HepG2 (cell line): ENCODE data around the gene ATP13A3. TPM values are rescaled to one million over a fixed set of nuclear protein-coding genes. Genes with fewer than 3 reads are reported as not detected.

Source experiments
- ARID3A ChIP-seq: IDR thresholded peaks from 2 replicates; pipeline ENCODE4 v1.6.1; 2012; ENCODE audit warnings: low read depth, low read length, improper control_type of control experiment
- ARNTL ChIP-seq: sonication (generic); formaldehyde crosslinking; IDR thresholded peaks from 2 replicates; pipeline ENCODE4 v1.4.0; 2020; ENCODE audit warnings: mild to moderate bottlenecking, missing genetic modification reagents
- CBX1 ChIP-seq: IDR thresholded peaks from one replicate; pipeline ENCODE4 v1.6.1; 2016; ENCODE audit warnings: antibody characterized with exemption, low read depth
- CEBPG ChIP-seq: IDR thresholded peaks from 2 replicates; pipeline ENCODE4 v1.6.1; 2016
- GATAD2A ChIP-seq: IDR thresholded peaks from 2 replicates; pipeline ENCODE4 v1.6.1; 2016
- HNF4G ChIP-seq, 2 experiments: sonication (generic) in 1 of 2; formaldehyde crosslinking in 1 of 2; IDR thresholded peaks; 2 replicates each; pipeline versions ENCODE4 v1.4.0 to v1.6.1; 2011 to 2020; ENCODE audit warnings: borderline replicate concordance in 2 of 2, low read depth in 2 of 2, mild to moderate bottlenecking in 2 of 2, low read length in 1 of 2, missing genetic modification reagents in 1 of 2, moderate library complexity in 1 of 2
- KLF6 ChIP-seq: IDR thresholded peaks from 2 replicates; pipeline ENCODE4 v1.8.0; 2016; ENCODE audit warnings: missing biosample characterization, missing genetic modification reagents
- MTF2 ChIP-seq: sonication (generic); formaldehyde crosslinking; IDR thresholded peaks from 2 replicates; pipeline ENCODE4 v1.5.0; 2020; ENCODE audit warnings: missing genetic modification reagents, borderline replicate concordance
- PHB2 ChIP-seq: fragments of 450-650 bp; IDR thresholded peaks from 2 replicates; pipeline ENCODE4 v1.6.1; 2018; ENCODE audit not compliant: partially characterized antibody
- RFX3 ChIP-seq: IDR thresholded peaks from 2 replicates; pipeline ENCODE4 v1.6.1; 2016; ENCODE audit warnings: missing biosample characterization, missing genetic modification reagents
- TEAD3 ChIP-seq: optimal IDR thresholded peaks from 2 replicates; pipeline ENCODE3; 2016; ENCODE audit warnings: borderline replicate concordance
- TP53 ChIP-seq: sonication (generic); formaldehyde crosslinking; conservative IDR thresholded peaks from 2 replicates; pipeline ENCODE4 v1.4.0; 2020; ENCODE audit warnings: missing genetic modification reagents
- XBP1 ChIP-seq: sonication (generic); formaldehyde crosslinking; IDR thresholded peaks from 2 replicates; pipeline ENCODE4 v1.5.0; 2020; ENCODE audit warnings: missing genetic modification reagents
- ZBTB49 ChIP-seq: sonication (generic); formaldehyde crosslinking; IDR thresholded peaks from 2 replicates; pipeline ENCODE4 v1.4.0; 2020; ENCODE audit warnings: missing genetic modification reagents, borderline replicate concordance
- ZEB1 ChIP-seq: IDR thresholded peaks from 2 replicates; pipeline ENCODE4 v1.6.1; 2012; ENCODE audit warnings: mild to moderate bottlenecking, low read depth, inconsistent platforms; ENCODE audit not compliant: insufficient replicate concordance
- ZFP1 ChIP-seq: IDR thresholded peaks from 2 replicates; pipeline ENCODE4 v1.6.1; 2016
- ZFP82 ChIP-seq: sonication (generic); formaldehyde crosslinking; IDR thresholded peaks from 2 replicates; pipeline ENCODE4 v1.5.1; 2020; ENCODE audit warnings: mild to moderate bottlenecking, missing genetic modification reagents, borderline replicate concordance
- ZMAT5 ChIP-seq: sonication (generic); formaldehyde crosslinking; IDR thresholded peaks from 2 replicates; pipeline ENCODE4 v1.5.0; 2020; ENCODE audit warnings: mild to moderate bottlenecking, low read depth, missing genetic modification reagents, borderline replicate concordance
- ZMYM4 ChIP-seq: sonication (generic); formaldehyde crosslinking; IDR thresholded peaks from 2 replicates; pipeline ENCODE4 v1.8.1; 2023; ENCODE audit warnings: mild to moderate bottlenecking, missing genetic modification reagents
- ZNF292 ChIP-seq: sonication (generic); formaldehyde crosslinking; IDR thresholded peaks from 2 replicates; pipeline ENCODE4 v1.8.1; 2022; ENCODE audit warnings: mild to moderate bottlenecking, low read depth, missing genetic modification reagents, borderline replicate concordance
- ZNF329 ChIP-seq: sonication (generic); formaldehyde crosslinking; IDR thresholded peaks from 2 replicates; pipeline ENCODE4 v1.9.0; 2021; ENCODE audit warnings: low read depth, mild to moderate bottlenecking, missing genetic modification reagents
- ZNF501 ChIP-seq: sonication (generic); formaldehyde crosslinking; IDR thresholded peaks from 2 replicates; pipeline ENCODE4 v1.5.1; 2020; ENCODE audit warnings: mild to moderate bottlenecking, moderate library complexity, missing genetic modification reagents
- polyA plus RNA-seq, 8 experiments: library from polyadenylated mRNA; depleted of rRNA in 3 of 8; stranded (reverse) in 7 of 8; unstranded in 1 of 8; fragments of >200 nt; fragmentation: Illumina TruSeq in 4 of 8; extraction: Trizol in 4 of 8; gene quantifications; 2 replicates each; pipeline versions ENCODE4 v1.2.1 to v1.2.3, GENCODE V29; 2011 to 2016; ENCODE audit warnings: low read depth in 4 of 8, missing spikeins in 1 of 8, mixed read lengths in 1 of 8; ENCODE audit not compliant: insufficient read depth in 1 of 8
- total RNA-seq, 5 experiments: library from RNA; depleted of rRNA; stranded (reverse); fragments of >200 nt; fragmentation: Illumina TruSeq; extraction: Trizol; gene quantifications; 2 replicates each; pipeline ENCODE4 v1.2.3, GENCODE V29; 2016; ENCODE audit warnings: low read depth in 1 of 5
- TF ChIP-seq, protein P1 (sequence below): sonication (generic); formaldehyde crosslinking; IDR thresholded peaks from 2 replicates; pipeline ENCODE4 v1.4.0; 2020; ENCODE audit warnings: missing genetic modification reagents
- TF ChIP-seq, protein P2 (sequence below): sonication (generic); formaldehyde crosslinking; IDR thresholded peaks from 2 replicates; pipeline ENCODE4 v1.5.1; 2020; ENCODE audit warnings: missing genetic modification reagents, mild to moderate bottlenecking, borderline replicate concordance

The ATP13A3 gene
- total and polyA plus RNA-seq, 2 of the 13 experiments (the other 11 are each of a cell fraction or from before 2014, with no cell fraction given): 44.9 to 80.8 TPM

DNA sequence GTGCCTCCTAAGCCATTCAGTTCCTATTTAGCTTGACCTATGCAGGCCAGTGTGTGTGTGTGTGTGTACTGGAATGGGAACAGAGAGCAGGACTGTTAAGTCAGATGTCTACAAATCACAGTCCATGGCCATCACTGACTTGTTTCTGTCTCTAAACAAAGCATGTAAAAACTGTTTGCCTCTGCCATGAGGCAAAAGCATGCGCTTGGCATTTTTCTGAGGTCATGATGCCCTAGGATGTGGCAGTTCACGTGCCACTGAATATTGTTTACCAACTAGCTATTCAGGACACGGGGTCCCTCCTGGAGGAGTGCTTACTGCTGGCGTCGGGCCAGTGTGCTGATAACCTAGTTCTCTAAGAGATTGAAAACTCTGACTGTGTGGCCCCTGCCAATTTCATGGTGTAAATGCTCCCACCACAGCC, 8.2 kb upstream of the ATP13A3 start (continued):
- TF ChIP-seq ZBTB49 (CRISPR knock-in tag) (no peak), CBX1 (no peak), XBP1 (no peak), HNF4G (IDR thresholded peaks at IDR 0.05; ENCODE audit: borderline replicate concordance, low read depth, low read length) (no peak), HNF4G (CRISPR knock-in tag; IDR thresholded peaks at IDR 0.05; ENCODE audit: borderline replicate concordance, low read depth) (peak; percentile 82; the same call in 1 of the 2 replicates), RFX3 (CRISPR knock-in tag) (0 out of 2 replicates have a peak, but pooled peaks have one; percentile 22), ARID3A (peak; percentile 55), ZMAT5 (no peak), MTF2 (CRISPR knock-in tag) (no peak), ZMYM4 (peak; percentile 32; the same call in 1 of the 2 replicates), ZNF501 (no peak), ZFP82 (CRISPR knock-in tag) (no peak), ZFP1 (CRISPR knock-in tag) (peak; percentile 76), KLF6 (0 out of 2 replicates have a peak, but pooled peaks have one; percentile 46), TEAD3 (CRISPR knock-in tag) (peak; percentile 97), ZNF329 (CRISPR knock-in tag) (no peak), ARNTL (peak; percentile 89), TP53 (CRISPR knock-in tag) (no peak), ZNF292 (CRISPR knock-in tag) (peak; percentile 75; the same call in 1 of the 2 replicates), ZEB1 (no peak), CEBPG (CRISPR knock-in tag) (peak; percentile 29; the same call in 1 of the 2 replicates), GATAD2A (CRISPR knock-in tag) (peak; percentile 98), PHB2 (no peak)
- TF ChIP-seq, protein P1, sequence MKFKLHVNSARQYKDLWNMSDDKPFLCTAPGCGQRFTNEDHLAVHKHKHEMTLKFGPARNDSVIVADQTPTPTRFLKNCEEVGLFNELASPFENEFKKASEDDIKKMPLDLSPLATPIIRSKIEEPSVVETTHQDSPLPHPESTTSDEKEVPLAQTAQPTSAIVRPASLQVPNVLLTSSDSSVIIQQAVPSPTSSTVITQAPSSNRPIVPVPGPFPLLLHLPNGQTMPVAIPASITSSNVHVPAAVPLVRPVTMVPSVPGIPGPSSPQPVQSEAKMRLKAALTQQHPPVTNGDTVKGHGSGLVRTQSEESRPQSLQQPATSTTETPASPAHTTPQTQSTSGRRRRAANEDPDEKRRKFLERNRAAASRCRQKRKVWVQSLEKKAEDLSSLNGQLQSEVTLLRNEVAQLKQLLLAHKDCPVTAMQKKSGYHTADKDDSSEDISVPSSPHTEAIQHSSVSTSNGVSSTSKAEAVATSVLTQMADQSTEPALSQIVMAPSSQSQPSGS (CRISPR knock-in tag): peak; percentile 78; the same call in 1 of the 2 replicates
- TF ChIP-seq, protein P2, sequence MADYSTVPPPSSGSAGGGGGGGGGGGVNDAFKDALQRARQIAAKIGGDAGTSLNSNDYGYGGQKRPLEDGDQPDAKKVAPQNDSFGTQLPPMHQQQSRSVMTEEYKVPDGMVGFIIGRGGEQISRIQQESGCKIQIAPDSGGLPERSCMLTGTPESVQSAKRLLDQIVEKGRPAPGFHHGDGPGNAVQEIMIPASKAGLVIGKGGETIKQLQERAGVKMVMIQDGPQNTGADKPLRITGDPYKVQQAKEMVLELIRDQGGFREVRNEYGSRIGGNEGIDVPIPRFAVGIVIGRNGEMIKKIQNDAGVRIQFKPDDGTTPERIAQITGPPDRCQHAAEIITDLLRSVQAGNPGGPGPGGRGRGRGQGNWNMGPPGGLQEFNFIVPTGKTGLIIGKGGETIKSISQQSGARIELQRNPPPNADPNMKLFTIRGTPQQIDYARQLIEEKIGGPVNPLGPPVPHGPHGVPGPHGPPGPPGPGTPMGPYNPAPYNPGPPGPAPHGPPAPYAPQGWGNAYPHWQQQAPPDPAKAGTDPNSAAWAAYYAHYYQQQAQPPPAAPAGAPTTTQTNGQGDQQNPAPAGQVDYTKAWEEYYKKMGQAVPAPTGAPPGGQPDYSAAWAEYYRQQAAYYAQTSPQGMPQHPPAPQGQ (CRISPR knock-in tag): no peak
